A172 (cell line): ENCODE data around the gene GREB1L. TPM values are rescaled to one million over a fixed set of nuclear protein-coding genes. Genes with fewer than 3 reads are reported as not detected.
A peak's percentile ranks its signal among the peaks of the same experiment; 100 is the strongest.
"Not testable (repeated sequence)": the region's sequence is repeated elsewhere in the genome, so short reads cannot be mapped to it uniquely, and the experiment has no call there.

ENCODE experiments used
- DNase-seq: peaks from one replicate; pipeline ENCODE4 v3.0.0-alpha.2; 2015; ENCODE audit warnings: low spot score
- total RNA-seq: library from RNA; depleted of rRNA; stranded (reverse); fragments of >200 nt; shearing (Covaris generic); gene quantifications from 2 replicates; pipeline ENCODE4 v1.2.3, GENCODE V29; 2014

The GREB1L gene
- total RNA-seq, 1 experiment from 2014 or later, result 3.5 TPM

GRCh38 chr18:21364471-21364870 is 122.4 kb downstream of the GREB1L start:
- no peak for DNase-seq

DNA sequence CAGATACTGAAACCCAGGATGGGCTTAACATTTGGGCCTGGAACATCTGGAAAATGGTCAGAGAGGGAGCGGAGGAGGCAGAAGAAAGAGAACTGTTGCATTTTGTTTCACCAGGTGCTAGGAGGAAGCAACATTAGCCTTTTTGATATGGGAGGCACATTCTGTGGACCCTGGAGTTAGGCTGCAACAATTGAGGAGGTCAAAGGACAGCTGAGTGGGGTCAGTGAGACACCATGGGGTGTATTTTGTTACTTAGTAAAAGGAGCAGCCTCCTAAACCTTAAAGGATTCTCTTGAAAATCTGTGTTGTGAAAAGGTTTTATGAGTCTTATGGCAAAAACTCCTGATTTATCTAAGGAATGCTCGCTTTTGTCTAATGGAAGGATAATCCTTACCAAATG is 124.9 kb downstream of the GREB1L start:
- DNase-seq, result no peak

GRCh38 chr18:21369146-21369545 is 127.1 kb downstream of the GREB1L start:
- DNase-seq, result no peak

DNA sequence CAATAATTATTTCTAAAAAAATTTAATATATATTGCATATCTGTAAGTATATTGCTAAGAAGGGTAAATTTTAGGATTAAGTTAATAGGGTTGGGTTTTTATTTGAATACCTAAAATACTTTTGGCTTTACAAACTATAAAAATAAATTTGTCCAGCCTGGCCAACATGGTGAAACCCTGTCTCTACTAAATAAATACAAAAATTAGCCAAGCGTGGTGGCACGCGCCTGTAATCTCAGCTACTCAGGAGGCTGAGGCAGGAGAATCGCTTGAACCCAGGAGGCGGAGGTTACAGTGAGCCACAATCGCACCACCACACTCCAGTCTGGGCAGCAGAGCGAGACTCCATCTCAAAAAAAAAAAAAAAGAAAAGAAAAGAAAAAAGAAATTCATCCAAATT is 127.6 kb downstream of the GREB1L start:
- DNase-seq, result not testable (repeated sequence)

- no peak for DNase-seq
Observed at GRCh38 chr18:21383031-21383430, 141.0 kb downstream of the GREB1L start.

GRCh38 chr18:21386523-21387240 is 144.7 kb downstream of the GREB1L start:
- DNase-seq, result no peak

- no peak for DNase-seq
Observed at GRCh38 chr18:21387886-21388285, 145.9 kb downstream of the GREB1L start.

DNA sequence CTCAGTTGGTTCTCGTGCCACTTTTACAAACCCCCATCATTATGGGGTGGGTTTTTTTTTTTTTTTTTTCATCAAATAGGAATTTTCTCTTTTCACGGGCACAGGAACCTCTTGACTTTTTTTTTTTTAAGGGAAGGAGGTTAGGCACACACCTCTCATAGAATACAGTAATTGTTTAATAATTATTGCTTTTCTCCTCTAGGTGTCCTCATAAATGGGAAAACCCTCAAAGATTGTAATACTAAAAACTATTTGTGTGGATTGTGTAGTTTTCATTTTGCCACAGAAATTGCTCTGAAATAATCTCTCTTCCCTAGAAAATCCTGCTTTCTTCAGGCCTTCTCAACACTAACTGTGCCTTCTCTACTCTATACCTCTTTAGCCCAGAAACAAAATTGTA is 147.3 kb downstream of the GREB1L start:
- no peak for DNase-seq

DNA sequence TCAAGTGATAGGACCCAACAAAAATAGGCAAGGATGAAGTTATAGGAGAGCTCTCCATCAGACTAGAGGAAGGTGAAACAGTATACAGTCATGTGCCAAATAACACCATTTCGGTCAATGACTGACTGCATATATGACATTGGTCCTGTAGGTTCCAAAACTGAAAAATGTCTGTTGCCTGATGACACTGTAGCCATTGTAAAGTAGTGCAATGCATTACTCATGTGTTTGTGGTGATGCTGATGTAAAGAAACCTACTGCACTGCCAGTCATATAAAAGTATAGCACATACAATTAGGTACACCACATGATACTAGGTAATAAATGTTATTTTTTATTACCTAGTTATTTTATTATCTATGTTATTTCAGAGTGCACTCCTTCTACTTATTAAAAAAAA is 147.9 kb downstream of the GREB1L start:
- DNase-seq, result no peak

DNA sequence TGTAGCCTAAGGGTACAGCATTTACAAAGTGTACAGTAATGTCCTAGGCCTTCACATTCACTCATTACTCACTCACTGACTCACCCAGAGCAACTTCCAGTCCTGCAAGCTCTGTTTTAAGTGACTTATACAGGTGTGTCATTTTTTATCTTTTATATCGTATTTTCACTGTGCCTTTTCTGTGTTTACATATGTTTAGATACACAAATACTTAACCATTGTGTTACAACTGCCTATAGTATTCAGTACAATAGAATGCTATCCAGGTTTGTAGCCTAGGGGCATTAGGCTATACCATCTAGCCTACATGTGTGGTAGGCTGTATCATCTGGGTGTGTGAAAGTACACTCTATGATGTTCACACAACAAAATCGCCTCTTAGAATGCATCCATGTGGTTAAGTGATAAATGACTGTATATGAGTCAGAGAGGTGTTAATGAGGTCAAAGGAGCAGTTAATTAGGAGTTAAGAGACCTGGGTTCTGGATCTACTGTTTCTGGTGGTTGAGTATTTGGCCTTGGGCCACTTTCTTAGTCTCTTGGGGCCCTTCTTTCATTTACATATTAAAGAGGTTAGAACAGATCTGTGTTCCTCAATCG is 149.1 kb downstream of the GREB1L start:
- peak; percentile 83 for DNase-seq

GRCh38 chr18:21393986-21394385 is 152.0 kb downstream of the GREB1L start:
- no peak for DNase-seq

DNA sequence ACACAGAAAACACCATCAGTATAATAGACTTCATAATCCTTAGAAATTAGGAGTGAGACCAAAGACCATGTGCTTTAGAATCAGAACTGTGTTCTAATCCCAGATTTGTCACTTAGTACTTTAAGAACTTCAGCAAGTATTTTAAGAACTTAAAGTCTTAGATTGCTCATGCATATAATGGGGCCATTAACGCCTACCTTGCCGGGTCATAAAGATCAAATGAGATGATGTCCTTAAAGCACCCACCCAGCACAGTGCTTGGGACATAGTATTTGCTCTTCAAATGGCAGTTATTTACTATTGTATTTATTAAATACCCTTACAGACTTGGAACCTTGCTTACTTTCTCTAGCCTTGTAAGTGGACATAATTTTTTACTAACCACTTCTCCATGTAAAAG is 156.1 kb downstream of the GREB1L start:
- DNase-seq, result no peak

DNA sequence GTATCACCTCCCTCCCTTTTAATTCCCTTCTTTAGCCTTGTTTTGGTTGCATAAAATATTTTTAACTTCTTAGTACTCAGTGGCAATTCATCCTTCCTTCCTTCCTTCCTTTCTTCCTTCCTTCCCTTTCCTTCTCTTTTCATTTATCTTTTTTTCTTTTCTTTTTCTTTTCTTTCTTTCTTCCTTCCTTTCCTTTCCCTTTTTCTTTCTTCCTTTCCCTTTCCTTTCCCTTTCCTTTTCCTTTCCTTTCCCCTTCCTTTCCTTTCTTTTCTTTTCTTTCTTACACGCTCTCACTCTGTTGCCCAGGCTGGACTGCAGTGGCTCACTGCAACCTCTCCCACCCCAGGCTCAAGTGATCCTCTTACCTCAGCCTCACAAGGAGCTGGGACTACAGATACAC is 160.2 kb downstream of the GREB1L start:
- no peak for DNase-seq

DNA sequence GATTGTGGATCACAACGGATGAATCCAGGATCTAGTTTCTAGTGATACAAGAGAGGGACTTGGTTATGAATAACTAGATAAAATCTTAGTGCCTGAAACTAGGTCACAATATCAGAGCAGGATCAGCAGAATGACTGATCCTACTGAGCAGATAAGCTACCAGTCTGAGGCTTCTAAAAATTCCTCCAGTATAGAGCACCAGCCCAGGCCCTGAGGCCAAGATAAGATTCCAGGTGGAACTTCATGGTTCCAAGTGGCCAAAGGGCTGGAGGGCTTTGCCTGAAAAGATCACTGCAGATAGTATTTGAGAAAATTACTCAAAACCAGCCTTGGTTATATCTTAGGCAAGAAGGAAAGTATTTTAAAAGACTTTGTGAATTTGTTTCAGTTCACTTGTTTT is 162.4 kb downstream of the GREB1L start:
- no peak for DNase-seq

DNA sequence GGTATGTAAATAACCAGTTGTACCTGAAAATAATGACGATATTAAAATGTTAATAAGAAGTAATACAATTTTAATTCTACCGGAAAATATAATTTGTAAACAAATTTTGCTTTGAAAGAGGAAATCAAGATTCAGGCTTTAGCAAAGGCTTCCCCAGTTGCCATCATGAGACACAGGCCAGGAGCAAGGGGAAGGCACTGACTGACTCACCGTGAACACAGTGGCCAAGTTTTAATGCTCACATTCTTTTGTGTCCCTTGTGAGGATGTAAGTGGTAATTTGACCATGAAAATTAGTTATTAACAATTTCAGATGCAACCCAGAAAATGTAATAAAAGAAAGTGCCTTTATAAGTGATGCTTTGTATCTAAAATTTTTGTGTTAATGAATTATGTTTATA is 164.1 kb downstream of the GREB1L start:
- peak; percentile 23 for DNase-seq

DNA sequence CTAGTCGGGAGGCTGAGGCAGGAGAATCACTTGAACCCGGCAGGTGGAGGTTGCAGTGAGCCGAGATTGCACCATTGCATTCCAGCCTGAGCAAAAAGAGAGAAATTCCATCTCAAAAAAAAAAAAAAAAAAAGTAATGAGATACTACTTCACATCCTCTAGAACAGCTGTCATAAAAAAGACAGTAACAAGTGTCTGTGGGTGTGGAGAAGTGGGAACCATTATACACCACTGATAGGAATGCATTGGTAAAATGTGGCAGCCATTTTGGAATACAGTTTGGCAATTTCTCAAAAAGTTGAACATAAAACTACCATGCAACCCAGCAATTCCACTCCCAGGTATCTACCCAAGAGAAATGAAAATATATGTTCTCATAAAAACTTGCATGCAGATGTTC is 166.6 kb downstream of the GREB1L start:
- DNase-seq, result no peak

GRCh38 chr18:21433436-21433835 is 191.4 kb downstream of the GREB1L start:
- DNase-seq, result no peak

DNA sequence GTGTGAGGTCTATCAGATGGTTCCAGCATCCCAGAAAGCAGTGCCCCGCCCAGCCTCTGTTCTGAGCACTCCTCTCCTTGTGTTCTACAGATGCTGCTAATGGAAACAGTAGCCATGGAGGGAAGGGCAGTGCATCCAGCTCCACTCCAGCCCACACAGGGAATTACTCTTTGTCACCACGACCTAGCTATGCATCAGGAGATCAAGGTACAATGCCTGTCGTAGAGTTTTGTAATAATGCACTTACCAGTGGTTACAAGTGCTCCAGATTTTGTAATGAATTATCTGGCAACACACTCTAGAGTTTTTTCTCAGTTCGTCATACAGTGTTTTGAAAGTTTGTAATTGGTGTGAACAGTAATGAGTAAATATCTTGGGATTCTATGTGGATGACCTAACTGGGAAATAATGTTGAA is 197.4 kb downstream of the GREB1L start:
- peak; percentile 91 for DNase-seq

DNA sequence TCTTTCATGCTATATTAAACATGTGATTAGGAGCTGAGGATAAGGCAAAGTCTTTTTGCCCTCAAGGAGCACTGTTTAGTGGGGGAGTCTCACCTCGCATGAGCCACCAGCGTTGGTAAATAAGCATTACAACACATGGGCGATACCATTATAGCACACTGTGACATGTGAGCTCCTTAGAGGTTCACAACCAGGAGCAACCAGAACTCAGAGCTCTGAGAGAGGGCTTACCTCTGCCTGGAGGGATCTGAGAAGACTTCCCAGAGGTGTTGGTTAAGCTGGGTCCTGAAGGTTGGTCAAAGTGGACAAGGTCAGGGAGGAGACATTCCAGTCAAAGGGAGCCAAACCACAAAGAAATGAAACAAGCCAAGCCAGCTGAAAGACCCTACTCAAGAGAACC is 199.6 kb downstream of the GREB1L start:
- DNase-seq, result no peak

GRCh38 chr18:21443776-21444464 is 201.9 kb downstream of the GREB1L start:
- no peak for DNase-seq

GRCh38 chr18:21444465-21445212 is 202.6 kb downstream of the GREB1L start:
- peak; percentile 72 for DNase-seq

DNA sequence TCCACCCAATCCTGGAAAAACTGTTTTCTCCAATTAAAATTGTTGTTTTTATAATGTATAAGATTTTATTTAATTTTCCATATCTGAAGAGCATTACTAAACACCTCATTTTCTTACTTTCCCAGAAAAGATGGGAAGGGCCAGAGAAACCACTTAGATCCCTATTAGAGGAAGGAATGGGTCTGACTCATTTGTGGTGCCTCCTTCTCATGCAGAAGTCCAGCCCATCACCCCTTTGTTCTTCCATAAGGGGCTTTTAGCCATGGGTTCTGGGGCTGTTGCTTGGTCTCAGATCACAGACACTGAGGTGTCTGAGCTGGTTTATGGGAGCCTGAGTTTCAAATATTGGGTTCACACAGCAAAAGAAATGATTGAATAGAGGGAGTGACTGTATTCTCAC is 206.3 kb downstream of the GREB1L start:
- no peak for DNase-seq
